ENCODE results near the gene TRPM1.

GRCh38 chr15:31013863-31014607 is 87.5 kb downstream of the TRPM1 start:
- TF ChIP-seq TARDBP (IDR thresholded peaks at IDR 0.05) (no peak), BHLHE40 (IDR thresholded peaks at IDR 0.05; ENCODE audit: borderline replicate concordance) (no peak), PKNOX1 (IDR thresholded peaks at IDR 0.05) (no peak), SP1 (IDR thresholded peaks at IDR 0.05) (no peak), ZNF384 (IDR thresholded peaks at IDR 0.05) (no peak), HDGF (IDR thresholded peaks at IDR 0.05; ENCODE audit: borderline replicate concordance) (no peak), NFRKB (IDR thresholded peaks at IDR 0.05) (no peak), ELF4 (IDR thresholded peaks at IDR 0.05) (no peak), ARNT (IDR thresholded peaks at IDR 0.05) (no peak), LEF1 (IDR thresholded peaks at IDR 0.05; ENCODE audit: borderline replicate concordance) (no peak)

All from HEK293T (cell line).